Esophagus squamous epithelium (tissue), 5 donors: ENCODE measurements around the gene TMEM175. TPM values are rescaled to one million over a fixed set of nuclear protein-coding genes. Genes with fewer than 3 reads are reported as not detected.
"Not testable (repeated sequence)": the region's sequence is repeated elsewhere in the genome, so short reads cannot be mapped to it uniquely, and the experiment has no call there.

ENCODE experiments used
- DNase-seq: peaks from one replicate; lab custom pipeline; 2025; lab: John Stamatoyannopoulos, UW
- H3K27ac ChIP-seq, 4 donors: fragments of 200-600 bp; sonication (generic); one replicate each; pipeline ENCODE4 v1.5.1; 2016 to 2019; ENCODE audit warnings: mild to moderate bottlenecking in 1 of 4
- H3K27me3 ChIP-seq, 4 donors: fragments of 200-600 bp; sonication (generic); 1 replicate in 3 of 4; 2 replicates in 1 of 4; pipeline versions ENCODE4 v1.5.1 to v1.6.0; 2017 to 2021; ENCODE audit warnings: antibody characterized with exemption in 1 of 4
- H3K36me3 ChIP-seq, 3 donors: fragments of 200-600 bp; sonication (generic); one replicate each; pipeline ENCODE4 v1.5.1; 2016 to 2019
- H3K4me1 ChIP-seq, 3 donors: fragments of 200-600 bp; sonication (generic); one replicate each; pipeline ENCODE4 v1.5.1; 2017 to 2019
- H3K4me3 ChIP-seq, 4 donors: fragments of 200-600 bp; sonication (generic); 1 replicate in 3 of 4; 2 replicates in 1 of 4; pipeline ENCODE4 v1.5.1; 2016 to 2019; ENCODE audit warnings: mild to moderate bottlenecking in 2 of 4, moderate library complexity in 1 of 4
- H3K9me3 ChIP-seq, 3 donors: fragments of 200-600 bp; sonication (generic); one replicate each; pipeline ENCODE4 v1.5.1; 2016 to 2019
- POLR2A ChIP-seq, 4 donors: fragments of 450-650 bp; IDR thresholded peaks; one replicate each; pipeline ENCODE4 v1.6.1; 2017; ENCODE audit warnings: antibody characterized with exemption in 4 of 4, mild to moderate bottlenecking in 4 of 4, moderate library complexity in 3 of 4
- WGBS, 2 donors: methylation state at CpG; one replicate each; pipeline ENCODE4 v1.1.5; 2018; 5-methylcytosine and 5-hydroxymethylcytosine counted together
- intact Hi-C: fragments of 100-400 bp; cut with DNase I; formaldehyde crosslinking; loops from one replicate; pipeline ENCODE4 v1.15.0; 2022
- total RNA-seq, 4 donors: library from RNA; depleted of rRNA; stranded (reverse); fragments of >200 nt; gene quantifications; one replicate each; pipeline ENCODE4 v1.1.0, GENCODE V29; 2016
- TF ChIP-seq, protein P1 (sequence below), 6 experiments: fragments of 450-650 bp in 4 of 6; fragments of 200-600 bp in 2 of 6; sonication (generic) in 2 of 6; IDR thresholded peaks; one replicate each; pipeline ENCODE4 v1.5.1; 2016 to 2019; ENCODE audit warnings: antibody characterized with exemption in 6 of 6, mild to moderate bottlenecking in 4 of 6, moderate library complexity in 4 of 6
- donor health status: DM: yes; HTN: yes; CAD: no.

TMEM175 gene
- total RNA-seq, 4 donors from 2014 or later: 8.4 to 22.9 (median 19.7) TPM

DNA sequence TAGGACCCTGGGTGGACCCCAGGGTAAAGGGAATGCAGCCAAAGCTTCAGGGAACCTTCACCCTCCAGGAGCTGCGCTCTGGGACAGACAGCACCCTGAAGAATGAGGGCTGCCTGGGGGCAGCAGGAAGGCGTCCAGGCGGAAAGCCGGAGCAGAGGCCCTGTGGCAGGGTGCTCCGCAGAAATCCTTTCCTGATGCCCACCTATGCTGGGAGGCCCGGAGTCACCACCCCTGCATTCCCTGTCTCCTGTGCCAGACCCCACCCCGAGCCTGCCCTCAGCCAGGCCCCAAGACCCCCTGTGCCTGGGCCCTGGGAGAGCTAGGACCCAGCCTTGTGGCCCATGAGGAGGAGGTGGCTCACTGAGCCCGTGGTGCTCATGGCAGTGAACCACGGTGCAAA, 42.4 kb downstream of the TMEM175 start:
- Histone ChIP-seq H3K27me3 (no peaks in the 10 kb centered on the region), H3K4me1 (peaks cover 25 to 47% (median 26%) of the 10 kb centered on the region in 3 donors), H3K4me3 (no peak overlapping the region), H3K9me3 (no peaks in the 10 kb centered on the region), H3K27ac (no peak overlapping the region), H3K36me3 (no peaks in the 10 kb centered on the region)
- no peak for TF ChIP-seq POLR2A (IDR thresholded peaks at IDR 0.05)
- TF ChIP-seq, protein P1, sequence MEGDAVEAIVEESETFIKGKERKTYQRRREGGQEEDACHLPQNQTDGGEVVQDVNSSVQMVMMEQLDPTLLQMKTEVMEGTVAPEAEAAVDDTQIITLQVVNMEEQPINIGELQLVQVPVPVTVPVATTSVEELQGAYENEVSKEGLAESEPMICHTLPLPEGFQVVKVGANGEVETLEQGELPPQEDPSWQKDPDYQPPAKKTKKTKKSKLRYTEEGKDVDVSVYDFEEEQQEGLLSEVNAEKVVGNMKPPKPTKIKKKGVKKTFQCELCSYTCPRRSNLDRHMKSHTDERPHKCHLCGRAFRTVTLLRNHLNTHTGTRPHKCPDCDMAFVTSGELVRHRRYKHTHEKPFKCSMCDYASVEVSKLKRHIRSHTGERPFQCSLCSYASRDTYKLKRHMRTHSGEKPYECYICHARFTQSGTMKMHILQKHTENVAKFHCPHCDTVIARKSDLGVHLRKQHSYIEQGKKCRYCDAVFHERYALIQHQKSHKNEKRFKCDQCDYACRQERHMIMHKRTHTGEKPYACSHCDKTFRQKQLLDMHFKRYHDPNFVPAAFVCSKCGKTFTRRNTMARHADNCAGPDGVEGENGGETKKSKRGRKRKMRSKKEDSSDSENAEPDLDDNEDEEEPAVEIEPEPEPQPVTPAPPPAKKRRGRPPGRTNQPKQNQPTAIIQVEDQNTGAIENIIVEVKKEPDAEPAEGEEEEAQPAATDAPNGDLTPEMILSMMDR (IDR thresholded peaks at IDR 0.05): no peak
- no peak for DNase-seq
- 80 to 88% methylated on average over 3 to 5 of the region's 9 CpGs for WGBS, 2 donors
- intact Hi-C loops: no loop called here

DNA sequence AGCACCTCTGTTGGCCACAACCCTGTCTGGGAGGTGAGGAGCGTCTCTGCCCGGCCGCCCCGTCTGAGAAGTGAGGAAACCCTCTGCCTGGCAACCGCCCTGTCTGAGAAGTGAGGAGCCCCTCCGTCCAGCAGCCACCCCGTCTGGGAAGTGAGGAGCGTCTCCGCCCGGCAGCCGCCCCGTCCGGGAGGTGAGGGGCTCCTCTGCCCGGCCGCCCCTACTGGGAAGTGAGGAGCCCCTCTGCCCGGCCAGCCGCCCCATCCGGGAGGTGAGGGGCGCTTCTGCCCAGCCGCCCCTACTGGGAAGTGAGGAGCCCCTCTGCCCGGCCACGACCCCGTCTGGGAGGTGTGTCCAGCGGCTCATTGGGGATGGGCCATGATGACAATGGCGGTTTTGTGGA, 43.8 kb downstream of the TMEM175 start:
- DNase-seq, H3K9me3 ChIP-seq, H3K36me3 ChIP-seq, H3K27ac ChIP-seq, H3K4me3 ChIP-seq, H3K27me3 ChIP-seq, intact Hi-C loops: not testable (repeated sequence)
- no CpG with 5 or more reads among the region's 25 CpGs for WGBS, 2 donors
- peaks cover 24 to 40% (median 24%) of the 10 kb centered on the region in 3 donors for H3K4me1 ChIP-seq

DNA sequence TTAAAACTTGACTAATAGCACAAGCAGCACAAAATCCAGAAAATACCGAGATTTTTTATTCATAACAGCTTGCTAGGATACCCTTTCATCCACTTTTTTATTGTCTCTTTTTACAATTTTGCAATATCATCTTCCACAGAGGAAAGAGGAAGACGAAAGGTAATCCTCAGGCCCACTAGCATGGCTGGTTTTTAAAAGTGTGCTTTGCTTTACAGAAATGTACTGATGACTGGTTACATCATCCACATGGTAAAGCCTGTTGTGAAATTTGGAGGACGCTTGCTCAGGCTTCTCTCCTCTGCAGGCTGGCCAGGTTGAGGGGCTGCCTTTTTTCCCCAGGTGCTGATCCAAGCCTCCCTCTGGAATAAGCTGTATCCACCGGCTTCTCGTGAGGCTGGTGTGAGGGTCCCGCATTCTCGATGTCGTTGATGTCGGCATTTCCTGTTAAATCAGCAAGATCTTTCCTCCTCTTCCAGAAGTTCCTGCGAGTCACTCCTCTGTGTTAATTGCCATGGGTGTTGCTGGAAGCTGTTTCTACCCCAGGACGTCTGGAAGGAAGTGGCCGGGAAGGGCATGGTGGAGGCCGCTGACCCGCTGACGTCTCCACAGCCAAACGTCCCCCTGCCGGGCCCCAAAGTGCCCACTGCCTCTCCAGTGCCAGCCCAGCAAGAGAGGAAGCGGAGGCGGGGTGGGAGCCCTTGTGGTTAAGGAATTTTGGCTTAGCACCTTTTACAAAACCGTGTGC, 46.9 kb downstream of the TMEM175 start:
- Histone ChIP-seq H3K27me3 (no peaks in the 10 kb centered on the region), H3K9me3 (no peaks in the 10 kb centered on the region), H3K4me1 (peaks cover 0 to 13% (median 6%) of the 10 kb centered on the region in 3 donors), H3K27ac (peak overlapping the region in 2 of 4 donors; percentile 29 to 44), H3K4me3 (no peak overlapping the region), H3K36me3 (no peaks in the 10 kb centered on the region)
- TF ChIP-seq POLR2A (IDR thresholded peaks at IDR 0.05): no peak
- TF ChIP-seq, protein P1 (IDR thresholded peaks at IDR 0.05): no peak
- WGBS, 2 donors: 55 to 66% methylated on average over 7 to 16 of the region's 20 CpGs
- intact Hi-C loops: no loop called here
- no peak for DNase-seq

DNA sequence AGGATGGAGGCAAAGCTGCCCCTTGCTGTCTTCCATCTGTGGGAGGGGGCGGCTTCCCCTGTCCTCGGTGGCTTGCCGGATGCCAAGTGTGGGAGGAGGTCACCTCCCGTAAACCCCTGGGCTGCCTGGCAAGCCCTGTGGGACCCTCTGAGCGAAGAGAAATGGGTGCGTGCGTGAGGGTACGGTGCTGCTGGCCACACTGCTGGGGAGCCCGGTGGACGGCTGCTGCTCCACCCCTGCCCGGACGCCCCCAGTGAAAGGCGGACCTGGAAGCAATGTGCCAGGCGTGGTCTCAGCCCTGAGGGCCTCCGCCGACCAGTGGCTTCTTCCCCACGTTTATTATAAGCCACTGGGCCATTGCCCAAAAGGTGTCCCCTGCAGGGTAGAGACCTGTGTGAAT, 50.0 kb downstream of the TMEM175 start:
- Histone ChIP-seq H3K36me3 (no peaks in the 10 kb centered on the region), H3K4me3 (no peak overlapping the region), H3K4me1 (peaks cover 14 to 39% (median 20%) of the 10 kb centered on the region in 3 donors), H3K9me3 (no peaks in the 10 kb centered on the region), H3K27me3 (no peaks in the 10 kb centered on the region), H3K27ac (no peak overlapping the region)
- intact Hi-C loops: no loop called here
- DNase-seq: no peak
- WGBS, 2 donors: 90% methylated on average over 2 to 10 of the region's 17 CpGs
- no peak for TF ChIP-seq POLR2A (IDR thresholded peaks at IDR 0.05)

DNA sequence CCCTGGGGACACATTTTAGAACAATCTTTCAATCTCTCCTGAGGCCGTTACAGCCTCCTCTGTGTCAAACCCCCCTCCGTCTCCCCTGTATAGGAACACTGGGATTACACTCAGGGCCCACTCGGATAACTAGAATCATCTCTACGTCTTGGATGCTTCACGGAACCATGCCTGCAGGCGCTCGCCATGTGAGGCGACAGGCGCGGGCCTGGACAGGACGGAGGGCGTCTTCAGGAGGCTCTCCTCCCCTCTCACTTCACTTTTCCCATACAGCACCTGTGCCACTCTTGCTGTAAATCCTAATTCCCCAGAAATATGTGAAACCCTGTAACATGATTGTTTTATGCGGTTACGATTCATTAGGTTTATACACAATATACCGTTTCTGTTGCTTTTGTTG, 50.6 kb downstream of the TMEM175 start:
- Histone ChIP-seq H3K4me3 (no peak overlapping the region), H3K9me3 (no peaks in the 10 kb centered on the region), H3K27me3 (no peaks in the 10 kb centered on the region), H3K27ac (no peak overlapping the region), H3K36me3 (no peaks in the 10 kb centered on the region), H3K4me1 (peaks cover 20 to 45% (median 25%) of the 10 kb centered on the region in 3 donors)
- TF ChIP-seq, protein P1 (IDR thresholded peaks at IDR 0.05): no peak
- no peak for TF ChIP-seq POLR2A (IDR thresholded peaks at IDR 0.05)
- intact Hi-C loops: no loop called here
- DNase-seq: no peak
- WGBS, 2 donors: 92% methylated on average over 15 of the region's 15 CpGs

DNA sequence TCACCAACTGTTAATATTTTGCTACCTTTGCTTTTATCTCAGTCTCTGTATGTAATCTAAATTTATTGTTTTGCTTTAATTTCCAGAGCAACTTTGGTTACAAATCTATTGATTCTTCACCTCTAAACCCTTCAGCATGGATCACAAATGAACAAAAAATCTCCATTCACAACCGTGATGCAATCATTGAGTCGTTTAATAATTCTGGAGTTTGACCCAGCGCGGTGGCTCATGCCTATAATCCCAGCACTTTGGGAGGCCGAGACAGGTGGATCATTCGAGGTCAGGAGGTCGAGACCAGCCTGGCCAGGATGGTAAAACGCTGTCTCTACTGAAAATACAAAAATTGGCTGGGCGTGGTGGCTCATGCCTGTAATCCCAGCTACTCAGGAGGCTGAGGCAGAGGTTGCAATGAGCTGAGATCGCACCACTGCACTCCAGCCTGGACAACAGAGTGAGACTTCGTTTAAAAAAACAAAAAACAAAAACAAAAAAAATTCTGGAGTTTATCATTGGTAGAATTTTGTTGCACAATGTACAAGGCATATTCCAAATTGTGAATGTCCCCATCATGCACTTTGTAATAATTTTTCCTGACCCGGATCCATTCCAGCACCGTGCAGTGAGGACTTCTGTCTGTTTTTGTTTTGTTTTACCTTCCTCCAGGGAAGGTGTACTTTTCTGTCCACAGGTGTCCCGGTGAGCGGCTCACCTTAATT, 52.2 kb downstream of the TMEM175 start:
- peak overlapping the region; percentile 8 to 51 (median 33) for H3K4me3 ChIP-seq
- no peak for DNase-seq
- intact Hi-C loops: no loop called here
- H3K36me3 ChIP-seq: peaks cover 0 to 9% (median 0%) of the 10 kb centered on the region in 3 donors
- no peaks in the 10 kb centered on the region for H3K9me3 ChIP-seq
- WGBS, 2 donors: 61 to 66% methylated on average over 12 to 15 of the region's 15 CpGs
- H3K27ac ChIP-seq: no peak overlapping the region
- TF ChIP-seq, protein P1 (IDR thresholded peaks at IDR 0.05): no peak
- no peak for TF ChIP-seq POLR2A (IDR thresholded peaks at IDR 0.05)
- no peaks in the 10 kb centered on the region for H3K27me3 ChIP-seq
- H3K4me1 ChIP-seq: peaks cover 24 to 45% (median 25%) of the 10 kb centered on the region in 3 donors
